GM12875 (cell line): ENCODE measurements around the gene RXFP4.

Experiments used
- H3K4me3 ChIP-seq: one replicate; pipeline ENCODE4 v1.5.1; 2011; ENCODE audit warnings: low read depth, low read length, control low read depth
- TF ChIP-seq, protein P1 (sequence below): IDR thresholded peaks from 2 replicates; pipeline ENCODE4 v1.5.1; 2011; ENCODE audit warnings: low read depth, mild to moderate bottlenecking, control low read depth, inconsistent platforms, low read length, moderate library complexity, borderline replicate concordance; ENCODE audit not compliant: insufficient read depth

Gene RXFP4

DNA sequence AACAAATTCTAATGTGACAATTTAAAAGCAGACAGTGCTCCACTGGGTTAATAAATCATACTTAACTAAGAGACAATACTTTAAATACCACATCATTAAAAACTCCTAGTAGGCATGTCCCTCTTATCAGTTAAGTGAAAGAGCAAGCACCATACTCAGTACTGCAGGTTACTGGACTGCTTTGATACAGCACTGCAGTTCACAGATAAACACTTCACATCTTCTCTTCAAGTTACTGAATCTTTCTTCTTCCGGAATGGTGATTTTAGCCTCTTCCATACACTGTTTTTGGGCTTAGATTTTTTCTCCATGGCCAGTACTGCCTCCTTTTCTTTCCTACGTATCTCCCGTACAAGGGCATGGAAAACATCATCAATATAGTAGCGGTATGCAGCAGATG lies 41.3 kb upstream of the RXFP4 start:
- H3K4me3 ChIP-seq = no peak overlapping the region
- TF ChIP-seq, protein P1, sequence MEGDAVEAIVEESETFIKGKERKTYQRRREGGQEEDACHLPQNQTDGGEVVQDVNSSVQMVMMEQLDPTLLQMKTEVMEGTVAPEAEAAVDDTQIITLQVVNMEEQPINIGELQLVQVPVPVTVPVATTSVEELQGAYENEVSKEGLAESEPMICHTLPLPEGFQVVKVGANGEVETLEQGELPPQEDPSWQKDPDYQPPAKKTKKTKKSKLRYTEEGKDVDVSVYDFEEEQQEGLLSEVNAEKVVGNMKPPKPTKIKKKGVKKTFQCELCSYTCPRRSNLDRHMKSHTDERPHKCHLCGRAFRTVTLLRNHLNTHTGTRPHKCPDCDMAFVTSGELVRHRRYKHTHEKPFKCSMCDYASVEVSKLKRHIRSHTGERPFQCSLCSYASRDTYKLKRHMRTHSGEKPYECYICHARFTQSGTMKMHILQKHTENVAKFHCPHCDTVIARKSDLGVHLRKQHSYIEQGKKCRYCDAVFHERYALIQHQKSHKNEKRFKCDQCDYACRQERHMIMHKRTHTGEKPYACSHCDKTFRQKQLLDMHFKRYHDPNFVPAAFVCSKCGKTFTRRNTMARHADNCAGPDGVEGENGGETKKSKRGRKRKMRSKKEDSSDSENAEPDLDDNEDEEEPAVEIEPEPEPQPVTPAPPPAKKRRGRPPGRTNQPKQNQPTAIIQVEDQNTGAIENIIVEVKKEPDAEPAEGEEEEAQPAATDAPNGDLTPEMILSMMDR = no peak

DNA sequence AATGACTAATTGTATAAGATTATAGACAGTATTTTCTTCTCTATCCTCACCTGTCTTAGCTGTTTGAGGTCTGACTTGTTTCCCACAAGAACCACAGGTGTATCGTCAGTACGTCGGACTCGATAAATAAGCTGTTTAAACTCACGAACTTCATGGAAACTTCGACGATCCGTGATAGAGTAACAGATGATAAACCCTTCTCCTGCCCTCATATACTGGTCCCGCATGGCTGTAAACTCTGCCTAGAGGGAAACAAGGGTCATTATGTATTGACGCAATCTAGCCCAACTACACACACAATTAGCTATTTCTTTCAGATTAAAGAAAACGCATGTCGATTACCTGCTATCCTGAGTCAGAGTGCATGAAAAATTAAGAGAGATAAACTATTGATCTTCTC lies 37.2 kb upstream of the RXFP4 start:
- H3K4me3 ChIP-seq = no peak overlapping the region
- TF ChIP-seq, protein P1 = no peak

- TF ChIP-seq, protein P1 = no peak
- no peak overlapping the region for H3K4me3 ChIP-seq
Measured at GRCh38 chr1:155909894-155910293, 31.5 kb upstream of the RXFP4 start.

GRCh38 chr1:155910621-155911121 lies 30.8 kb upstream of the RXFP4 start:
- TF ChIP-seq, protein P1 = no peak
- H3K4me3 ChIP-seq = peak overlapping the region; percentile 54

- TF ChIP-seq, protein P1 = no peak
- H3K4me3 ChIP-seq = peak within 1 kb of the TSS; percentile 54
Measured at GRCh38 chr1:155911156-155912055, 30.0 kb upstream of the RXFP4 start, which contains the start of gene RIT1. TSS of gene RIT1 (minus strand) at chr1:155911349. CDS start at chr1:155910761, 588 bp downstream.

GRCh38 chr1:155912056-155912536 lies 29.3 kb upstream of the RXFP4 start:
- no peak overlapping the region for H3K4me3 ChIP-seq
- TF ChIP-seq, protein P1 = no peak
